Measurements from ENCODE around the gene GPR161.

- TF ChIP-seq CTCF (optimal IDR thresholded peaks at IDR 0.05 in 1 of 3, IDR thresholded peaks at IDR 0.05 in 1 of 3, conservative IDR thresholded peaks at IDR 0.05 in 1 of 3; ENCODE audit: extremely low read depth in 1 of 3, insufficient read depth in 2 of 3, low read length in 3 of 3), result peak; percentile 89 to 97 (median 95)
- TF ChIP-seq EZH2 (IDR thresholded peaks at IDR 0.05; ENCODE audit: low read length), result no peak
Measured at GRCh38 chr1:168145184-168146159, 8.7 kb upstream of the GPR161 start.
